GM23338 (cell line): ENCODE measurements around the gene S100A12.

Experiments used
- CREB1 ChIP-seq: fragments of 250-450 bp; sonication (Bioruptor Pico); IDR thresholded peaks from 2 replicates; pipeline ENCODE4 v1.5.0; 2020; ENCODE audit warnings: low read depth, mild to moderate bottlenecking, moderate library complexity
- CTCF ChIP-seq, 2 experiments: fragments of 200-600 bp in 1 of 2; sonication (generic) in 1 of 2; conservative IDR thresholded peaks; 2 replicates each; pipeline versions ENCODE4 v1.5.1 to v1.6.1; 2016 to 2017; ENCODE audit warnings: antibody characterized with exemption in 2 of 2, low read depth in 2 of 2, mild to moderate bottlenecking in 2 of 2, moderate library complexity in 1 of 2
- ETS1 ChIP-seq: IDR thresholded peaks from 2 replicates; pipeline ENCODE4 v1.6.1; 2016; ENCODE audit warnings: antibody characterized with exemption
- EZH2 ChIP-seq: fragments of 200-600 bp; sonication (generic); IDR thresholded peaks from one replicate; pipeline ENCODE4 v1.8.0; 2017; ENCODE audit warnings: antibody characterized with exemption, mild to moderate bottlenecking, low read depth; ENCODE audit not compliant: unreplicated experiment
- EZH2phosphoT487 ChIP-seq: fragments of 200-600 bp; sonication (generic); IDR thresholded peaks from one replicate; pipeline ENCODE4 v1.8.1; 2018; ENCODE audit warnings: antibody characterized with exemption; ENCODE audit not compliant: unreplicated experiment
- JUNB ChIP-seq: IDR thresholded peaks from one replicate; pipeline ENCODE4 v1.6.1; 2016; ENCODE audit warnings: antibody characterized with exemption; ENCODE audit not compliant: unreplicated experiment
- NANOG ChIP-seq: IDR thresholded peaks from 2 replicates; pipeline ENCODE4 v1.6.1; 2016; ENCODE audit warnings: antibody characterized with exemption, borderline replicate concordance
- POLR2AphosphoS5 ChIP-seq: IDR thresholded peaks from 2 replicates; pipeline ENCODE4 v1.6.1; 2016; ENCODE audit warnings: antibody characterized with exemption, low read depth
- REST ChIP-seq: IDR thresholded peaks from one replicate; pipeline ENCODE4 v1.6.1; 2018; ENCODE audit warnings: antibody characterized with exemption; ENCODE audit not compliant: unreplicated experiment
- ZNF114 ChIP-seq: fragments of 250-450 bp; sonication (Bioruptor Pico); IDR thresholded peaks from 2 replicates; pipeline ENCODE4 v1.5.0; 2020; ENCODE audit warnings: mild to moderate bottlenecking, moderate library complexity
- ZNF331 ChIP-seq: fragments of 250-450 bp; sonication (Bioruptor Pico); IDR thresholded peaks from 2 replicates; pipeline ENCODE4 v1.5.0; 2020; ENCODE audit warnings: low read depth, mild to moderate bottlenecking, moderate library complexity

GRCh38 chr1:153386500-153386901 lies 11.1 kb upstream of the S100A12 start:
- no peak for TF ChIP-seq CTCF (conservative IDR thresholded peaks at IDR 0.05; ENCODE audit: low read depth in 2 of 2)
- TF ChIP-seq EZH2, result no peak
- no peak for TF ChIP-seq POLR2AphosphoS5
- TF ChIP-seq REST, result no peak
- no peak for TF ChIP-seq ETS1
- TF ChIP-seq ZNF114 (CRISPR knock-in tag), result no peak
- TF ChIP-seq EZH2phosphoT487, result no peak
- TF ChIP-seq CREB1 (CRISPR knock-in tag), result no peak
- TF ChIP-seq JUNB, result no peak
- no peak for TF ChIP-seq NANOG
- TF ChIP-seq ZNF331 (CRISPR knock-in tag), result no peak
